ENCODE data around the gene IMMP2L.

GRCh38 chr7:110664803-110665202 lies 897.5 kb downstream of the IMMP2L start:
- no peak for TF ChIP-seq CTCF (IDR thresholded peaks at IDR 0.05)
- no peak for TF ChIP-seq POLR2A (IDR thresholded peaks at IDR 0.05)
